SU-DHL-6 (cell line): ENCODE measurements around the gene KIAA2012.

Experiments used
- EZH2phosphoT487 ChIP-seq: fragments of 200-600 bp; sonication (generic), shearing (Covaris generic); conservative IDR thresholded peaks from 2 replicates; pipeline ENCODE4 v1.6.1; 2018; ENCODE audit warnings: mild to moderate bottlenecking, antibody characterized with exemption, low read length, moderate library complexity, mixed read lengths
- TF ChIP-seq, protein P1 (sequence below): fragments of 200-600 bp; sonication (generic); IDR thresholded peaks from one replicate; pipeline ENCODE4 v1.5.1; 2017; ENCODE audit warnings: antibody characterized with exemption, mild to moderate bottlenecking, low read length, moderate library complexity; ENCODE audit not compliant: insufficient read depth, poor library complexity, severe bottlenecking

DNA sequence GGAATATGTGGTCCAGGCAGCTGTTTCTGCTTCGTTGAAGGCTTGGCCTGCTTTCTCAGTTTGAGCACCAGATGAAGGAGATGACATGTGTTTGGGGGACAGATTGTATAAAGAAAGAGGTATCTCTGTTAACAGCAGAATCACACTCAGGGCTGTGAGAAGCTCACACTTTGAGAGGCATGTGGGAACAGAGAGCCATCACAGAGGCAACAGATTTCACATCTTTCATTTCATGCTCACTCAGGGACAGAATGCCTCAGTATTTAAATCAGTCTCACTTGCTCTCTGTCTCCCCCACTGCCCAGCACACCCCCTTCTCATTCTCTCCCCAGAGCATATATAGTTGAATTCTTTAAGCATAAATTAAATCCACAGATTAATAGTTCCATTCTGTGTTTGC lies 37.4 kb downstream of the KIAA2012 start:
- TF ChIP-seq, protein P1, sequence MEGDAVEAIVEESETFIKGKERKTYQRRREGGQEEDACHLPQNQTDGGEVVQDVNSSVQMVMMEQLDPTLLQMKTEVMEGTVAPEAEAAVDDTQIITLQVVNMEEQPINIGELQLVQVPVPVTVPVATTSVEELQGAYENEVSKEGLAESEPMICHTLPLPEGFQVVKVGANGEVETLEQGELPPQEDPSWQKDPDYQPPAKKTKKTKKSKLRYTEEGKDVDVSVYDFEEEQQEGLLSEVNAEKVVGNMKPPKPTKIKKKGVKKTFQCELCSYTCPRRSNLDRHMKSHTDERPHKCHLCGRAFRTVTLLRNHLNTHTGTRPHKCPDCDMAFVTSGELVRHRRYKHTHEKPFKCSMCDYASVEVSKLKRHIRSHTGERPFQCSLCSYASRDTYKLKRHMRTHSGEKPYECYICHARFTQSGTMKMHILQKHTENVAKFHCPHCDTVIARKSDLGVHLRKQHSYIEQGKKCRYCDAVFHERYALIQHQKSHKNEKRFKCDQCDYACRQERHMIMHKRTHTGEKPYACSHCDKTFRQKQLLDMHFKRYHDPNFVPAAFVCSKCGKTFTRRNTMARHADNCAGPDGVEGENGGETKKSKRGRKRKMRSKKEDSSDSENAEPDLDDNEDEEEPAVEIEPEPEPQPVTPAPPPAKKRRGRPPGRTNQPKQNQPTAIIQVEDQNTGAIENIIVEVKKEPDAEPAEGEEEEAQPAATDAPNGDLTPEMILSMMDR, result no peak
- no peak for TF ChIP-seq EZH2phosphoT487
